SK-N-SH treated with all-trans-retinoic acid at 6 μM for 48 hours (cell line): ENCODE measurements around the gene TMEM139.

Source experiments
- PPARA ChIP-seq: fragments of 250-450 bp; sonication (Bioruptor Pico); IDR thresholded peaks from 2 replicates; pipeline ENCODE4 v1.5.0; 2020; ENCODE audit warnings: mild to moderate bottlenecking, borderline replicate concordance
- SNAI2 ChIP-seq: fragments of 250-450 bp; sonication (Bioruptor Pico); IDR thresholded peaks from 2 replicates; pipeline ENCODE4 v1.5.0; 2020; ENCODE audit warnings: mild to moderate bottlenecking, moderate library complexity
- TF ChIP-seq, protein P1 (sequence below): fragments of 250-450 bp; sonication (Bioruptor Pico); IDR thresholded peaks from 2 replicates; pipeline ENCODE4 v1.8.0; 2020; ENCODE audit warnings: mild to moderate bottlenecking, moderate library complexity, borderline replicate concordance

DNA sequence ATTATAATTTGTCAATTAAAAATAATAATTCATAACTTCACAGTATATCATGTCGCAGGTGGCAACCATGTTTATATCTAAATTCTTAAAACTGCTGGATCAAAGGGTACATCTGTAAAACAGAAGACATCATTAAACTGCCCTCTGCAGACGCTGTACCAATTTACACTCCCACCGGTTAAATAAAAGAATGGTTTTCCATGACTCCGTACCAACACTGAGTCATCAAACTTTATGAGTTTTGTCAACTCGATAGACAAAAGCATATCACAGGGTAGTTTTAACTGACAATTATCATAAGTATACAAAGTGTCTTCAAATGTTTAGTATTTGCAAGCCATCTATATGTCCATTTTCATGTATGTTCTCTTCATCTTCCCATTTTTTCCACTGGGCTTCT is 27.3 kb upstream of the TMEM139 start:
- TF ChIP-seq SNAI2 (CRISPR knock-in tag) (no peak), PPARA (CRISPR knock-in tag) (no peak)
- TF ChIP-seq, protein P1, sequence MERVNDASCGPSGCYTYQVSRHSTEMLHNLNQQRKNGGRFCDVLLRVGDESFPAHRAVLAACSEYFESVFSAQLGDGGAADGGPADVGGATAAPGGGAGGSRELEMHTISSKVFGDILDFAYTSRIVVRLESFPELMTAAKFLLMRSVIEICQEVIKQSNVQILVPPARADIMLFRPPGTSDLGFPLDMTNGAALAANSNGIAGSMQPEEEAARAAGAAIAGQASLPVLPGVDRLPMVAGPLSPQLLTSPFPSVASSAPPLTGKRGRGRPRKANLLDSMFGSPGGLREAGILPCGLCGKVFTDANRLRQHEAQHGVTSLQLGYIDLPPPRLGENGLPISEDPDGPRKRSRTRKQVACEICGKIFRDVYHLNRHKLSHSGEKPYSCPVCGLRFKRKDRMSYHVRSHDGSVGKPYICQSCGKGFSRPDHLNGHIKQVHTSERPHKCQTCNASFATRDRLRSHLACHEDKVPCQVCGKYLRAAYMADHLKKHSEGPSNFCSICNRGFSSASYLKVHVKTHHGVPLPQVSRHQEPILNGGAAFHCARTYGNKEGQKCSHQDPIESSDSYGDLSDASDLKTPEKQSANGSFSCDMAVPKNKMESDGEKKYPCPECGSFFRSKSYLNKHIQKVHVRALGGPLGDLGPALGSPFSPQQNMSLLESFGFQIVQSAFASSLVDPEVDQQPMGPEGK = no peak
